ENCODE data around the gene STN1.

DNA sequence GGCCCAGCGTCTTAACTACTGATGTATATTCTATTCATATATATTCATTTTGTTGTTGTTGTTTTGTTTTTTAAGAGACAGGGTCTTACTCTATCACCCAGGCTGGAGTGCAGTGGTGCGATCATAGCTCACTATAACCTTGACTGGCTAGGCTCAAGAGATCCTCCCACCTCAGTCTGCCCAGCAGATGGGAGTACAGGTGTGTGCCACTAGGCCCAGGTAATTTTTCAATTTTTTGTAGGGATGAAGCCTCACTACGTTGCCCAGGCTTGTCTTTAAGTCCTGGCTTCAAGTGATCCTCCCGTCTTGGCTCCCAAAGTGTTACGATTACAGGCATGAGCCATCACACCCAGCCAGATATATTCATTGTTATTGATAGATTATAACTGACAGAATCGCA, 12.9 kb upstream of the STN1 start:
- TF ChIP-seq, protein P1, sequence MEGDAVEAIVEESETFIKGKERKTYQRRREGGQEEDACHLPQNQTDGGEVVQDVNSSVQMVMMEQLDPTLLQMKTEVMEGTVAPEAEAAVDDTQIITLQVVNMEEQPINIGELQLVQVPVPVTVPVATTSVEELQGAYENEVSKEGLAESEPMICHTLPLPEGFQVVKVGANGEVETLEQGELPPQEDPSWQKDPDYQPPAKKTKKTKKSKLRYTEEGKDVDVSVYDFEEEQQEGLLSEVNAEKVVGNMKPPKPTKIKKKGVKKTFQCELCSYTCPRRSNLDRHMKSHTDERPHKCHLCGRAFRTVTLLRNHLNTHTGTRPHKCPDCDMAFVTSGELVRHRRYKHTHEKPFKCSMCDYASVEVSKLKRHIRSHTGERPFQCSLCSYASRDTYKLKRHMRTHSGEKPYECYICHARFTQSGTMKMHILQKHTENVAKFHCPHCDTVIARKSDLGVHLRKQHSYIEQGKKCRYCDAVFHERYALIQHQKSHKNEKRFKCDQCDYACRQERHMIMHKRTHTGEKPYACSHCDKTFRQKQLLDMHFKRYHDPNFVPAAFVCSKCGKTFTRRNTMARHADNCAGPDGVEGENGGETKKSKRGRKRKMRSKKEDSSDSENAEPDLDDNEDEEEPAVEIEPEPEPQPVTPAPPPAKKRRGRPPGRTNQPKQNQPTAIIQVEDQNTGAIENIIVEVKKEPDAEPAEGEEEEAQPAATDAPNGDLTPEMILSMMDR (conservative IDR thresholded peaks at IDR 0.05): no peak
- TF ChIP-seq ZFX (IDR thresholded peaks at IDR 0.05): no peak

Measured in C4-2B (cell line).